Jurkat, Clone E6-1 (cell line): ENCODE data around the gene COA5.

Experiments
- DNase-seq: peaks from one replicate; pipeline ENCODE4 v3.0.0-alpha.2; 2011; ENCODE audit warnings: low read depth, low spot score
- H3K4me3 ChIP-seq: 2 replicates; pipeline ENCODE4 v1.5.1; 2011; ENCODE audit warnings: mild to moderate bottlenecking, low read length, control low read depth, moderate library complexity

Gene COA5

GRCh38 chr2:98560256-98560771 lies 48.0 kb downstream of the COA5 start:
- DNase-seq: no peak
- H3K4me3 ChIP-seq: no peak overlapping the region

GRCh38 chr2:98559581-98559980 lies 48.7 kb downstream of the COA5 start:
- H3K4me3 ChIP-seq: no peak overlapping the region

GRCh38 chr2:98558852-98559530 lies 49.3 kb downstream of the COA5 start:
- no peak for DNase-seq
- H3K4me3 ChIP-seq: no peak overlapping the region

More at GRCh38 chr2:98559581-98559980, 48.7 kb downstream of the COA5 start:
- peak; percentile 42 for DNase-seq

- DNase-seq: peak; percentile 73
- H3K4me3 ChIP-seq: no peak overlapping the region
Measured at GRCh38 chr2:98556344-98557033, 51.8 kb downstream of the COA5 start.

GRCh38 chr2:98555696-98556095 lies 52.6 kb downstream of the COA5 start:
- no peak overlapping the region for H3K4me3 ChIP-seq
- no peak for DNase-seq

- H3K4me3 ChIP-seq: 0 out of 2 replicates have a peak overlapping the region, but pooled peaks have one; percentile 2
- DNase-seq: no peak
Measured at GRCh38 chr2:98554116-98554861, 54.0 kb downstream of the COA5 start.

- H3K4me3 ChIP-seq: no peak overlapping the region
Measured at GRCh38 chr2:98552499-98553179, 55.7 kb downstream of the COA5 start.

GRCh38 chr2:98551316-98551715 lies 57.0 kb downstream of the COA5 start:
- peak; percentile 60 for DNase-seq
- no peak overlapping the region for H3K4me3 ChIP-seq

More at GRCh38 chr2:98552499-98553179, 55.7 kb downstream of the COA5 start:
- no peak for DNase-seq

GRCh38 chr2:98550165-98550564 lies 58.1 kb downstream of the COA5 start:
- H3K4me3 ChIP-seq: no peak overlapping the region
- no peak for DNase-seq
